ENCODE results near the gene TOGARAM2. TPM values are rescaled to one million over a fixed set of nuclear protein-coding genes. Genes with fewer than 3 reads are reported as not detected.

Gene TOGARAM2
- total and polyA plus RNA-seq, 10 of the 15 experiments (the other 5 are each of a cell fraction or from before 2014, with no cell fraction given), result 0.01 to 0.06 (median 0.03) TPM; not detected in 7

GRCh38 chr2:29006092-29006979 is 25.2 kb downstream of the TOGARAM2 start:
- FAIRE-seq, result no peak
- Histone ChIP-seq H3K27me3 (replicated peaks in 1 of 2; ENCODE audit: control insufficient read depth in 2 of 2, insufficient read depth in 2 of 2, low read length in 1 of 2) (no peaks in the 10 kb centered on the region), H3K79me2 (ENCODE audit: control insufficient read depth, insufficient read depth, low read length) (no peaks in the 10 kb centered on the region), H3K9ac (ENCODE audit: control insufficient read depth, insufficient read depth, low read length) (no peak overlapping the region), H3K4me3 (no peak overlapping the region), H3K4me1 (ENCODE audit: control insufficient read depth, insufficient read depth, low read length) (no peaks in the 10 kb centered on the region; the same call in 1 of the 2 replicates), H3K4me2 (ENCODE audit: control insufficient read depth, insufficient read depth) (no peak overlapping the region), H3K9me3 (replicated peaks; ENCODE audit: control insufficient read depth, insufficient read depth, low read length) (no peaks in the 10 kb centered on the region), H2AFZ (ENCODE audit: control insufficient read depth, low read depth, low read length) (no peak overlapping the region), H3K27ac (ENCODE audit: control insufficient read depth, insufficient read depth) (no peak overlapping the region), H4K20me1 (ENCODE audit: control insufficient read depth, insufficient read depth) (no peaks in the 10 kb centered on the region), H3K36me3 (ENCODE audit: control insufficient read depth in 2 of 2, insufficient read depth in 2 of 2, low read length in 1 of 2) (no peaks in the 10 kb centered on the region)
- WGBS (ENCODE audit: insufficient coverage, insufficient replicate concordance, low lambda C conversion rate, missing lambda C conversion rate), result 59% methylated on average over 10 of the region's 12 CpGs
- intact Hi-C loops (cut with micrococcal nuclease; ENCODE audit: unreplicated experiment) (no loop called here), in situ Hi-C loops (cut with MboI) (no loop called here)
- no peak for ATAC-seq
- ChIA-PET SMC1A (ENCODE audit: uncharacterized antibody, unreplicated experiment) (no interaction called here), RAD21 (ENCODE audit: unreplicated experiment) (no interaction called here), POLR2A (no interaction called here), CTCF (no interaction called here)
- no TSS peak for BruUV-seq (replicated peaks)
- DNase-seq (ENCODE audit: low read depth, low spot score), result no peak
- TF ChIP-seq BCL3 (IDR thresholded peaks at IDR 0.05; ENCODE audit: borderline replicate concordance, insufficient read depth, low read depth, low read length, poor library complexity, severe bottlenecking) (peak; percentile 16), NR2C2 (IDR thresholded peaks at IDR 0.05; ENCODE audit: borderline replicate concordance, control insufficient read depth, insufficient read length, low read depth) (peak; percentile 15), HDAC2 (IDR thresholded peaks at IDR 0.05) (no peak)

- in situ Hi-C loops (cut with MboI) (no loop called here), intact Hi-C loops (cut with micrococcal nuclease; ENCODE audit: unreplicated experiment) (no loop called here)
- FAIRE-seq (no peak), ATAC-seq (no peak), DNase-seq (ENCODE audit: low read depth, low spot score) (no peak)
- Histone ChIP-seq H3K4me1 (ENCODE audit: control insufficient read depth, insufficient read depth, low read length) (peaks cover 3% of the 10 kb centered on the region; the same call in 1 of the 2 replicates), H3K27ac (ENCODE audit: control insufficient read depth, insufficient read depth) (no peak overlapping the region), H3K4me2 (ENCODE audit: control insufficient read depth, insufficient read depth) (no peak overlapping the region), H3K27me3 (replicated peaks in 1 of 2; ENCODE audit: control insufficient read depth in 2 of 2, insufficient read depth in 2 of 2, low read length in 1 of 2) (no peaks in the 10 kb centered on the region), H3K9ac (ENCODE audit: control insufficient read depth, insufficient read depth, low read length) (no peak overlapping the region), H3K9me3 (replicated peaks; ENCODE audit: control insufficient read depth, insufficient read depth, low read length) (no peaks in the 10 kb centered on the region), H4K20me1 (ENCODE audit: control insufficient read depth, insufficient read depth) (no peaks in the 10 kb centered on the region), H3K36me3 (ENCODE audit: control insufficient read depth in 2 of 2, insufficient read depth in 2 of 2, low read length in 1 of 2) (no peaks in the 10 kb centered on the region), H3K4me3 (no peak overlapping the region), H3K79me2 (ENCODE audit: control insufficient read depth, insufficient read depth, low read length) (no peaks in the 10 kb centered on the region), H2AFZ (ENCODE audit: control insufficient read depth, low read depth, low read length) (no peak overlapping the region)
- BruUV-seq (replicated peaks), result no TSS peak
- SMC1A ChIA-PET (ENCODE audit: uncharacterized antibody, unreplicated experiment), result no interaction called here
- 39% methylated on average over 2 of the region's 2 CpGs for WGBS (ENCODE audit: insufficient coverage, insufficient replicate concordance, low lambda C conversion rate, missing lambda C conversion rate)
- RAD21 ChIA-PET (ENCODE audit: unreplicated experiment), result no interaction called here
- CTCF ChIA-PET, result no interaction called here
- POLR2A ChIA-PET, result no interaction called here
- TF ChIP-seq, protein P1, sequence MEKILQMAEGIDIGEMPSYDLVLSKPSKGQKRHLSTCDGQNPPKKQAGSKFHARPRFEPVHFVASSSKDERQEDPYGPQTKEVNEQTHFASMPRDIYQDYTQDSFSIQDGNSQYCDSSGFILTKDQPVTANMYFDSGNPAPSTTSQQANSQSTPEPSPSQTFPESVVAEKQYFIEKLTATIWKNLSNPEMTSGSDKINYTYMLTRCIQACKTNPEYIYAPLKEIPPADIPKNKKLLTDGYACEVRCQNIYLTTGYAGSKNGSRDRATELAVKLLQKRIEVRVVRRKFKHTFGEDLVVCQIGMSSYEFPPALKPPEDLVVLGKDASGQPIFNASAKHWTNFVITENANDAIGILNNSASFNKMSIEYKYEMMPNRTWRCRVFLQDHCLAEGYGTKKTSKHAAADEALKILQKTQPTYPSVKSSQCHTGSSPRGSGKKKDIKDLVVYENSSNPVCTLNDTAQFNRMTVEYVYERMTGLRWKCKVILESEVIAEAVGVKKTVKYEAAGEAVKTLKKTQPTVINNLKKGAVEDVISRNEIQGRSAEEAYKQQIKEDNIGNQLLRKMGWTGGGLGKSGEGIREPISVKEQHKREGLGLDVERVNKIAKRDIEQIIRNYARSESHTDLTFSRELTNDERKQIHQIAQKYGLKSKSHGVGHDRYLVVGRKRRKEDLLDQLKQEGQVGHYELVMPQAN (conservative IDR thresholded peaks at IDR 0.05), result no peak
- TF ChIP-seq SIN3A (IDR thresholded peaks at IDR 0.05; ENCODE audit: low read depth, low read length) (no peak), JUNB (IDR thresholded peaks at IDR 0.05) (no peak)
- TF ChIP-seq, protein P2, sequence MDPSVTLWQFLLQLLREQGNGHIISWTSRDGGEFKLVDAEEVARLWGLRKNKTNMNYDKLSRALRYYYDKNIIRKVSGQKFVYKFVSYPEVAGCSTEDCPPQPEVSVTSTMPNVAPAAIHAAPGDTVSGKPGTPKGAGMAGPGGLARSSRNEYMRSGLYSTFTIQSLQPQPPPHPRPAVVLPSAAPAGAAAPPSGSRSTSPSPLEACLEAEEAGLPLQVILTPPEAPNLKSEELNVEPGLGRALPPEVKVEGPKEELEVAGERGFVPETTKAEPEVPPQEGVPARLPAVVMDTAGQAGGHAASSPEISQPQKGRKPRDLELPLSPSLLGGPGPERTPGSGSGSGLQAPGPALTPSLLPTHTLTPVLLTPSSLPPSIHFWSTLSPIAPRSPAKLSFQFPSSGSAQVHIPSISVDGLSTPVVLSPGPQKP (IDR thresholded peaks at IDR 0.05; ENCODE audit: low read depth, low read length), result no peak
Observed at GRCh38 chr2:29006980-29007301, 25.8 kb downstream of the TOGARAM2 start.
